CD14-positive monocyte (primary cell): ENCODE data around the gene ZCCHC10. TPM values are rescaled to one million over a fixed set of nuclear protein-coding genes. Genes with fewer than 3 reads are reported as not detected.
A peak's percentile ranks its signal among the peaks of the same experiment; 100 is the strongest.

Experiments
- DNase-seq, 3 donors: peaks; one replicate each; pipeline ENCODE4 v3.0.0-alpha.2; 2011 to 2022
- H2AFZ ChIP-seq: 2 replicates; pipeline ENCODE4 v1.6.0; 2012; ENCODE audit warnings: mild to moderate bottlenecking, low read depth, low read length, inconsistent platforms; ENCODE audit not compliant: insufficient read depth, poor library complexity, severe bottlenecking
- H3K27ac ChIP-seq, 2 donors: 1 replicate in 1 of 2; 2 replicates in 1 of 2; pipeline ENCODE4 v1.5.1; 2012 to 2013; ENCODE audit warnings: low read length in 2 of 2, control low read depth in 1 of 2, inconsistent platforms in 1 of 2, low read depth in 1 of 2, mild to moderate bottlenecking in 1 of 2
- H3K27me3 ChIP-seq, 2 donors: one replicate each; pipeline versions ENCODE4 v1.6.0 to v1.6.1; 2011 to 2013; ENCODE audit warnings: low read length in 2 of 2; ENCODE audit not compliant: control insufficient read depth in 2 of 2, insufficient read depth in 2 of 2
- H3K36me3 ChIP-seq, 2 donors: replicated peaks in 1 of 2; 1 replicate in 1 of 2; 2 replicates in 1 of 2; pipeline versions ENCODE4 v1.5.1 to v1.6.1; 2012 to 2013; ENCODE audit warnings: low read length in 2 of 2, control low read depth in 1 of 2, inconsistent platforms in 1 of 2, mild to moderate bottlenecking in 1 of 2; ENCODE audit not compliant: insufficient read depth in 2 of 2, control insufficient read depth in 1 of 2
- H3K4me1 ChIP-seq, 2 donors: 1 replicate in 1 of 2; 2 replicates in 1 of 2; pipeline versions ENCODE4 v1.5.1 to v1.6.1; 2012 to 2013; ENCODE audit warnings: low read length in 2 of 2, control low read depth in 1 of 2, inconsistent platforms in 1 of 2, mild to moderate bottlenecking in 1 of 2, moderate library complexity in 1 of 2; ENCODE audit not compliant: insufficient read depth in 2 of 2, control insufficient read depth in 1 of 2
- H3K4me2 ChIP-seq: replicated peaks from 2 replicates; pipeline ENCODE3; 2012; ENCODE audit warnings: low read length, moderate library complexity, mild to moderate bottlenecking; ENCODE audit not compliant: poor library complexity, severe bottlenecking; ENCODE audit errors: extremely low read depth
- H3K4me3 ChIP-seq, 3 experiments: fragments of 200-600 bp in 1 of 3; sonication (generic) in 1 of 3; replicated peaks in 1 of 3; 1 replicate in 2 of 3; 2 replicates in 1 of 3; pipeline ENCODE4 v1.5.1; 2011 to 2013; ENCODE audit warnings: low read length in 3 of 3, mild to moderate bottlenecking in 3 of 3, control low read depth in 2 of 3, low read depth in 2 of 3, inconsistent platforms in 1 of 3, moderate library complexity in 1 of 3
- H3K79me2 ChIP-seq: 2 replicates; pipeline ENCODE4 v1.6.0; 2012; ENCODE audit warnings: mild to moderate bottlenecking, control low read depth, inconsistent platforms, low read length, moderate library complexity; ENCODE audit not compliant: insufficient read depth
- H3K9ac ChIP-seq: 2 replicates; pipeline ENCODE4 v1.6.0; 2017; ENCODE audit warnings: low read length, mild to moderate bottlenecking; ENCODE audit not compliant: insufficient read depth, poor library complexity, severe bottlenecking
- H3K9me3 ChIP-seq, 2 donors: replicated peaks in 1 of 2; 1 replicate in 1 of 2; 2 replicates in 1 of 2; pipeline versions ENCODE4 v1.5.1 to v1.6.1; 2012 to 2013; ENCODE audit warnings: low read length in 2 of 2, control low read depth in 1 of 2; ENCODE audit not compliant: control insufficient read depth in 1 of 2, insufficient read depth in 1 of 2
- H4K20me1 ChIP-seq: 2 replicates; pipeline ENCODE4 v1.6.0; 2012; ENCODE audit warnings: mild to moderate bottlenecking, low read length, control low read depth, moderate library complexity; ENCODE audit not compliant: insufficient read depth
- H3K27ac Mint-ChIP-seq, 7 donors: one replicate each; pipeline ENCODE4 v1.8.0; 2020; ENCODE audit warnings: mild to moderate bottlenecking in 7 of 7, mixed read lengths in 7 of 7, moderate library complexity in 6 of 7, inconsistent platforms in 2 of 7
- H3K27me3 Mint-ChIP-seq, 3 donors: one replicate each; pipeline ENCODE4 v1.8.0; 2021 to 2022; ENCODE audit warnings: low read depth in 3 of 3, mild to moderate bottlenecking in 3 of 3, mixed read lengths in 3 of 3, moderate library complexity in 3 of 3, inconsistent platforms in 1 of 3
- H3K36me3 Mint-ChIP-seq, 2 donors: one replicate each; pipeline ENCODE4 v1.8.0; 2020; ENCODE audit warnings: mixed read lengths in 2 of 2, inconsistent platforms in 1 of 2, mild to moderate bottlenecking in 1 of 2
- H3K4me1 Mint-ChIP-seq: one replicate; pipeline ENCODE4 v1.8.0; 2020; ENCODE audit warnings: mild to moderate bottlenecking, mixed read lengths
- H3K4me3 Mint-ChIP-seq, 2 donors: one replicate each; pipeline ENCODE4 v1.8.0; 2020; ENCODE audit warnings: mild to moderate bottlenecking in 2 of 2, mixed read lengths in 2 of 2, moderate library complexity in 1 of 2
- H3K9me3 Mint-ChIP-seq, 7 donors: one replicate each; pipeline ENCODE4 v1.8.0; 2020 to 2022; ENCODE audit warnings: mixed read lengths in 7 of 7, mild to moderate bottlenecking in 6 of 7, moderate library complexity in 6 of 7, inconsistent platforms in 2 of 7
- WGBS: methylation state at CpG from one replicate; pipeline ENCODE4 v1.1.5; 2013; ENCODE audit warnings: missing lambda C conversion rate; ENCODE audit not compliant: insufficient coverage; 5-methylcytosine and 5-hydroxymethylcytosine counted together
- intact Hi-C, 2 donors: fragments of 100-400 bp; cut with micrococcal nuclease; formaldehyde crosslinking; loops; one replicate each; pipeline versions ENCODE4 v1.15.0 to v1.15.1; 2023
- polyA plus RNA-seq, 3 donors: library from polyadenylated mRNA; depleted of rRNA in 1 of 3; unstranded in 2 of 3; stranded (reverse) in 1 of 3; fragments of 300-500 nt in 2 of 3; fragments of >200 nt in 1 of 3; fragmentation: Illumina TruSeq in 2 of 3; gene quantifications; 1 replicate in 2 of 3; 2 replicates in 1 of 3; pipeline ENCODE4 v1.2.3, GENCODE V29; 2012 to 2021
- TF ChIP-seq, protein P1 (sequence below): fragments of 200-600 bp; IDR thresholded peaks from one replicate; pipeline ENCODE4 v1.8.0; 2022; ENCODE audit warnings: antibody characterized with exemption, mild to moderate bottlenecking

The ZCCHC10 gene
- polyA plus RNA-seq, 3 donors: 10.7 to 52.7 (median 45.3) TPM

DNA sequence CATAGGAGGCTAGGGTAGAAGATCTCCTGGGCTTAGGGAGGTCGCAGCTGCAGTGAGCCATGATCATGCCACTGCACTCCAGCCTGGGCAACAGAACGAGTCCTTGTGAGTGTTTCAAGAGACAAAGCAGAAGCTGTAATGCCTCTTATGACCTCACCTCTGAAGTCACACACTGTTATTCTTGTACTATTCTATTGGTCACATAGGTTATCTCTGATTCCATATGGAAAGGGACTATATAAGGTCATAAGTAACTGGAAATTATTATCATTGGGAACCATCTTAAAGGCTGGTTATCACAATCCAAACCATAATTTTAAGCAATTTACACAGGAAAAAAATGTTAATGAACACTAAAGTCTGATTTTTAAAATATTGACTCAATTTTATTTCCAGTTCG lies 45.1 kb downstream of the ZCCHC10 start:
- intact Hi-C loops: no loop called here

DNA sequence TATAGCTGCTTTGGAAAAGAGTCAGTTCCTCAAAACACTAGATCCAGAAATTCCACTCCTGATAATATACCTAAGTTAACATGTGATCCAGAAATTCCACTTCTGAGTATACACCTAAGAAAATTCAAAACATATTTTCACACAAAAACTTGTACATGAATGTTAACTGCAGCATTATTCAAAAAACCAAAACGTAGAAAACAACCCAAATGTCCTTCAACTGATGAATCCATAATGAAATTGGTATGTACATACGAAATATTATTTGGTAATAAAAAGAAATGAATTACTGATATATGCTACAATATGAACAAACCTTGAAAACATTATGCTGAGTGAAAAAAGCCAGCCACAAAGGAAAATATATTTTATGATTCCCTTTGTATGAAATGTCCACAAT lies 46.4 kb downstream of the ZCCHC10 start:
- peaks cover 9% of the 10 kb centered on the region for H3K4me1 Mint-ChIP-seq
- Histone ChIP-seq H3K27me3 (no peaks in the 10 kb centered on the region), H3K79me2 (no peaks in the 10 kb centered on the region), H3K4me1 (peaks cover 3 to 7% of the 10 kb centered on the region in 2 donors), H3K4me3 (no peak overlapping the region), H3K36me3 (no peaks in the 10 kb centered on the region), H3K9ac (no peak overlapping the region), H4K20me1 (no peaks in the 10 kb centered on the region), H2AFZ (peak overlapping the region; percentile 25), H3K9me3 (peaks cover 0 to 13% of the 10 kb centered on the region in 2 donors), H3K4me2 (no peak overlapping the region), H3K27ac (peak overlapping the region in 1 of 2 donors; percentile 57)
- TF ChIP-seq, protein P1, sequence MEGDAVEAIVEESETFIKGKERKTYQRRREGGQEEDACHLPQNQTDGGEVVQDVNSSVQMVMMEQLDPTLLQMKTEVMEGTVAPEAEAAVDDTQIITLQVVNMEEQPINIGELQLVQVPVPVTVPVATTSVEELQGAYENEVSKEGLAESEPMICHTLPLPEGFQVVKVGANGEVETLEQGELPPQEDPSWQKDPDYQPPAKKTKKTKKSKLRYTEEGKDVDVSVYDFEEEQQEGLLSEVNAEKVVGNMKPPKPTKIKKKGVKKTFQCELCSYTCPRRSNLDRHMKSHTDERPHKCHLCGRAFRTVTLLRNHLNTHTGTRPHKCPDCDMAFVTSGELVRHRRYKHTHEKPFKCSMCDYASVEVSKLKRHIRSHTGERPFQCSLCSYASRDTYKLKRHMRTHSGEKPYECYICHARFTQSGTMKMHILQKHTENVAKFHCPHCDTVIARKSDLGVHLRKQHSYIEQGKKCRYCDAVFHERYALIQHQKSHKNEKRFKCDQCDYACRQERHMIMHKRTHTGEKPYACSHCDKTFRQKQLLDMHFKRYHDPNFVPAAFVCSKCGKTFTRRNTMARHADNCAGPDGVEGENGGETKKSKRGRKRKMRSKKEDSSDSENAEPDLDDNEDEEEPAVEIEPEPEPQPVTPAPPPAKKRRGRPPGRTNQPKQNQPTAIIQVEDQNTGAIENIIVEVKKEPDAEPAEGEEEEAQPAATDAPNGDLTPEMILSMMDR: no peak
- no CpG with 5 or more reads among the region's 2 CpGs for WGBS
- H3K27me3 Mint-ChIP-seq: peaks cover 0 to 4% (median 2%) of the 10 kb centered on the region in 3 donors
- H3K27ac Mint-ChIP-seq: peak overlapping the region; percentile 25 to 82 (median 57)
- intact Hi-C loops: no loop called here
- no peaks in the 10 kb centered on the region for H3K36me3 Mint-ChIP-seq
- no peak for DNase-seq
- peaks cover 7 to 33% (median 23%) of the 10 kb centered on the region in 7 donors for H3K9me3 Mint-ChIP-seq
- no peak overlapping the region for H3K4me3 Mint-ChIP-seq

More for the DNA sequence above, 45.1 kb downstream of the ZCCHC10 start:
- Histone ChIP-seq H3K9me3 (peaks cover 0 to 13% of the 10 kb centered on the region in 2 donors), H3K79me2 (no peaks in the 10 kb centered on the region), H4K20me1 (no peaks in the 10 kb centered on the region), H3K27ac (no peak overlapping the region), H3K4me1 (peaks cover 3 to 7% of the 10 kb centered on the region in 2 donors), H3K36me3 (no peaks in the 10 kb centered on the region), H2AFZ (no peak overlapping the region), H3K4me2 (no peak overlapping the region), H3K4me3 (no peak overlapping the region), H3K27me3 (no peaks in the 10 kb centered on the region), H3K9ac (no peak overlapping the region)
- peaks cover 0 to 4% (median 2%) of the 10 kb centered on the region in 3 donors for H3K27me3 Mint-ChIP-seq
- 100% methylated on average over 2 of the region's 3 CpGs for WGBS
- H3K4me1 Mint-ChIP-seq: peaks cover 9% of the 10 kb centered on the region
- H3K9me3 Mint-ChIP-seq: peaks cover 7 to 33% (median 23%) of the 10 kb centered on the region in 7 donors
- DNase-seq: no peak
- H3K27ac Mint-ChIP-seq: peak overlapping the region in 2 of 7 donors; percentile 2 to 71
- no peaks in the 10 kb centered on the region for H3K36me3 Mint-ChIP-seq
- TF ChIP-seq, protein P1: no peak
- no peak overlapping the region for H3K4me3 Mint-ChIP-seq
